Kidney epithelial cell (primary cell): ENCODE data around the gene PPFIBP1. TPM values are rescaled to one million over a fixed set of nuclear protein-coding genes. Genes with fewer than 3 reads are reported as not detected.

ENCODE experiments used
- DNase-seq: peaks from one replicate; pipeline ENCODE4 v3.0.0-alpha.2; 2010; ENCODE audit warnings: low read depth
- H3K27me3 ChIP-seq: 2 replicates; pipeline ENCODE4 v1.6.0; 2011; ENCODE audit warnings: low read length; ENCODE audit not compliant: control insufficient read depth, insufficient read depth
- H3K36me3 ChIP-seq: 2 replicates; pipeline ENCODE4 v1.5.1; 2011; ENCODE audit warnings: low read length; ENCODE audit not compliant: control insufficient read depth, insufficient read depth
- H3K4me3 ChIP-seq: 2 replicates; pipeline ENCODE4 v1.5.1; 2011; ENCODE audit warnings: low read depth, mild to moderate bottlenecking, control low read depth, low read length
- total RNA-seq: library from RNA; depleted of rRNA; stranded (reverse); fragments of >200 nt; gene quantifications from 2 replicates; pipeline ENCODE4 v1.2.3, GENCODE V29; 2015
- TF ChIP-seq, protein P1 (sequence below): IDR thresholded peaks from 2 replicates; pipeline ENCODE4 v1.5.1; 2011; ENCODE audit warnings: mild to moderate bottlenecking, moderate library complexity, low read length, control low read depth, inconsistent platforms; ENCODE audit not compliant: insufficient read depth, poor library complexity, severe bottlenecking

Gene PPFIBP1
- total RNA-seq, 1 donor from 2014 or later, result 119 TPM

DNA sequence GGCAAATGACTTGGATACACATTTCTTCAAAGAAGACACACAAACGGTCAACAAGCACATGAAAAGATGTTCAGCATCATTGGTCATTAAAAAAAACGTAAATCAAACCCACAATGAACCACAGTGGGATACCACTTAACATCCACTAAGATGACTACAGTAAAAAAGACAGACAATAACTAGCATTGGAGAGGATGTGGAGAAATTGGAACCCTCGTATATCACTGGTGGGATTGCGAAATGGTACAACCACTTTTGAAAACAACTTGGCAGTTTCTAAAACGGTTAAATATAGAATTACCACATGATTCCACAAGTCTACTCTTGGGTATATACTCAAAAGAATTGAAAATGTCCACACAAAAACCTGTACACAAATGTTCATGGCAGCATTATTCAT lies 25.2 kb upstream of the PPFIBP1 start:
- Histone ChIP-seq H3K36me3 (no peaks in the 10 kb centered on the region), H3K27me3 (no peaks in the 10 kb centered on the region), H3K4me3 (no peak overlapping the region)
- no peak for DNase-seq
- TF ChIP-seq, protein P1, sequence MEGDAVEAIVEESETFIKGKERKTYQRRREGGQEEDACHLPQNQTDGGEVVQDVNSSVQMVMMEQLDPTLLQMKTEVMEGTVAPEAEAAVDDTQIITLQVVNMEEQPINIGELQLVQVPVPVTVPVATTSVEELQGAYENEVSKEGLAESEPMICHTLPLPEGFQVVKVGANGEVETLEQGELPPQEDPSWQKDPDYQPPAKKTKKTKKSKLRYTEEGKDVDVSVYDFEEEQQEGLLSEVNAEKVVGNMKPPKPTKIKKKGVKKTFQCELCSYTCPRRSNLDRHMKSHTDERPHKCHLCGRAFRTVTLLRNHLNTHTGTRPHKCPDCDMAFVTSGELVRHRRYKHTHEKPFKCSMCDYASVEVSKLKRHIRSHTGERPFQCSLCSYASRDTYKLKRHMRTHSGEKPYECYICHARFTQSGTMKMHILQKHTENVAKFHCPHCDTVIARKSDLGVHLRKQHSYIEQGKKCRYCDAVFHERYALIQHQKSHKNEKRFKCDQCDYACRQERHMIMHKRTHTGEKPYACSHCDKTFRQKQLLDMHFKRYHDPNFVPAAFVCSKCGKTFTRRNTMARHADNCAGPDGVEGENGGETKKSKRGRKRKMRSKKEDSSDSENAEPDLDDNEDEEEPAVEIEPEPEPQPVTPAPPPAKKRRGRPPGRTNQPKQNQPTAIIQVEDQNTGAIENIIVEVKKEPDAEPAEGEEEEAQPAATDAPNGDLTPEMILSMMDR, result no peak

DNA sequence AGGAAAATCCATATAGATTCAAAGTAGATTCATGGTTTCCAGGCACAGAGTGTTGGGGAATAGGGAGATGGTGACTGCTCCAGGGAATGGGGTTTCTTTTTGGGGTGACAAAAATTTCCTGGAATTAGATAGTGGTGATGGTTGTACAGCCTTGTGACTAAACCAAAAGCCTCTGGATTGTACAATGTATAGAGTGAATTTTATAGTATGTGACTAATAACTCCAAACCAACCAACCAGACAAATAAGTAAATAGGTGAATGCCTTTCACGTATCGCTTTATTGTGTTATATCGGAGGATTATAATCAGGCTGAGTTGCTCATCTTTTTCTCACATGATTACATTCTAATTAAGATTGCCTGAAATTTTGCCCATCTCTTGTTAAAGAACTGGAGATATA lies 24.6 kb upstream of the PPFIBP1 start:
- no peak for DNase-seq
- TF ChIP-seq, protein P1, result no peak
- Histone ChIP-seq H3K36me3 (no peaks in the 10 kb centered on the region), H3K27me3 (no peaks in the 10 kb centered on the region), H3K4me3 (no peak overlapping the region)

DNA sequence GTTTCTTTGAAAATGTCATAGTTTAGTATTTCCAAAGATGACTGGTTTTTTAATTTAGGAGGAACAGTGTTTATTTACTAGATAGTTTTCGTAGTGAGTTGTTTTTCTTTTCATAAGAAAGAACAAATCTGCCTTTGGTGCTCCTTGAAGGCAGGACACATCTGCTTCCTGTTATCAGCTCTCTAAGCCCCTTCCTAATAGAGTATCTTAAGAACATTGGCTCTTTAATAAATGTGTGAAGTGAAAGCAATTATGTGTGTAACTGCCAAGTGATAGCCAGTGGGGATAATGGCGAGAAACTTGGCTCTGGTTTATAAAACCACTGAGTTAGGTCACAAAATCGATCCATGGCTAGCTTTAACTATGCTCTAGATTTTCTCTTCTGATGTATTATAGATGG lies 23.5 kb upstream of the PPFIBP1 start:
- Histone ChIP-seq H3K27me3 (no peaks in the 10 kb centered on the region), H3K36me3 (no peaks in the 10 kb centered on the region)
- TF ChIP-seq, protein P1, result no peak

DNA sequence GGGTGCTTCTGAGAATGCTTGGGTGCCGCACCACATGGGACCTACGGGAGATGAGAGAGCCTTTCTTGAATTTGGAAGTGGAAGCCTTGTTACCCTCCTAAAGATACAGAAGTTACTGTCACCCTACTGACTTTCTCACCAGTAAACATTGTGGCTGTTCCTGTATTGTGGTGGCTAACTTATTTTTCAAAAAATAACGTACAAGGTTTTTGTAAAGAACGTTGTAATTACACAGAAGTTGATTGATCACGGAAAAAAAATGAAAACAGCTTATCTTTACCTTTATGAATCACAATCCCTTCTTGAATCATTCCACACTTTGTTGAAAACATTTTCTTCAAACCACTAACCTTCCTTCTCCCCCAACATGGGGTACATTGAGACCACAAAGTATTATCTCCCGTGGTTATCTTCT lies 22.0 kb upstream of the PPFIBP1 start:
- no peaks in the 10 kb centered on the region for H3K27me3 ChIP-seq
- no peak overlapping the region for H3K4me3 ChIP-seq
- no peak for DNase-seq
- H3K36me3 ChIP-seq, result no peaks in the 10 kb centered on the region
- TF ChIP-seq, protein P1, result no peak

More for the DNA sequence above, 23.5 kb upstream of the PPFIBP1 start:
- H3K4me3 ChIP-seq, result no peak overlapping the region
- no peak for DNase-seq

DNA sequence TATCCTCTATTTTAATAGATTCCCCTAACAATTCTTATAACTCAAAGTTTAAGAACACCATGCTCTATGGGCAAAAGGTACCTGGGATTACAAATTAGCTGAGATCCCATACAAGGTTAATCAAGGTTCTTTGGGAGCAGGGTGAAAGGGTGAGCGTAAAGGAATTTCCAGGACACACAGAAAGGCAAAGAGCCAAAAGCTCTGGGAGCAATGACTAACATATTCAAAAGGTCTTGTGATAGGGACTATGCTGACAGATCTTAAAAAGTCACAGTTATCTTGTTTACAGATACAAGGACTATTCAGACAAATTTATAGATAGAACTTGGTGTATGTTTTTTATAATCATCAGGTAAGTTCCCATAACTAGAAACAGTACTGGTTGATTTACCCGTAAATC lies 19.5 kb upstream of the PPFIBP1 start:
- Histone ChIP-seq H3K36me3 (no peaks in the 10 kb centered on the region), H3K4me3 (no peak overlapping the region), H3K27me3 (no peaks in the 10 kb centered on the region)
- DNase-seq, result no peak
- TF ChIP-seq, protein P1, result no peak

DNA sequence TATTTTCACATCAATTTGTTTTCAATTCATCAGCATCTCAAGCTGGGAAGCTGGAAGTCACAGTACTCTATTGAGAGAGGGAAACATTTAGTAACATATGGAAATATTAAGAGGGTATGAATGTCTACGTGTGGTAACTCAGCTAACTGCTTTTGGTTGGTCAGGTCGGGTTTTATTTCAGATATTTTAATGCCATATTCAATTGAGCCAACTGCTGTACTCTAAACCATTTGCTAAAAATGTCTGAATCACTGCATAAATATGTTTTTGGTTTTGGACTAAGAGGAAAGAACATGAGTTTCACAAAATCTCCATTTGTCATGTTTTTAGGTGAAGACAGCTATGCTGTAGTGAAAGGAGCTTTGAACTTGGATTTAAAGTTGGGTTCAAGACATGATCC lies 18.9 kb upstream of the PPFIBP1 start:
- no peaks in the 10 kb centered on the region for H3K27me3 ChIP-seq
- H3K4me3 ChIP-seq, result no peak overlapping the region
- no peaks in the 10 kb centered on the region for H3K36me3 ChIP-seq
- DNase-seq, result no peak
- TF ChIP-seq, protein P1, result no peak
